Right lobe of liver (tissue), 6 donors: ENCODE data around the gene TBC1D3B. TPM values are rescaled to one million over a fixed set of nuclear protein-coding genes. Genes with fewer than 3 reads are reported as not detected.
"Not testable (repeated sequence)": the region's sequence is repeated elsewhere in the genome, so short reads cannot be mapped to it uniquely, and the experiment has no call there.

Experiments used
- ATAC-seq, 4 donors: fragments of 200-7000 bp; cut with Tn5 transposase; one replicate each; pipeline ENCODE4 v1.9.1; 2020; ENCODE audit warnings: mild to moderate bottlenecking in 4 of 4, moderate library complexity in 4 of 4
- DNase-seq, 3 donors: peaks; one replicate each; pipeline ENCODE4 v3.0.0-alpha.2; 2020
- H3K27ac ChIP-seq, 3 donors: fragments of 200-600 bp; one replicate each; pipeline ENCODE4 v1.8.0; 2022
- H3K27me3 ChIP-seq, 2 donors: fragments of 200-600 bp; one replicate each; pipeline ENCODE4 v1.8.0; 2022
- H3K36me3 ChIP-seq, 4 donors: fragments of 200-600 bp; sonication (generic) in 1 of 4; one replicate each; pipeline versions ENCODE4 v1.5.1 to v1.8.0; 2017 to 2022; ENCODE audit warnings: control low read depth in 1 of 4
- H3K4me1 ChIP-seq, 4 donors: fragments of 200-600 bp; sonication (generic) in 1 of 4; one replicate each; pipeline versions ENCODE4 v1.5.1 to v1.8.0; 2017 to 2022; ENCODE audit warnings: control low read depth in 1 of 4
- H3K4me3 ChIP-seq, 3 donors: fragments of 200-600 bp; one replicate each; pipeline ENCODE4 v1.8.0; 2022
- H3K9me3 ChIP-seq, 4 donors: fragments of 200-600 bp; sonication (generic) in 1 of 4; one replicate each; pipeline versions ENCODE4 v1.5.1 to v1.8.0; 2017 to 2022; ENCODE audit warnings: control low read depth in 1 of 4
- CTCF ChIP-seq, 4 donors: fragments of 200-600 bp in 3 of 4; fragments of 450-650 bp in 1 of 4; IDR thresholded peaks; one replicate each; pipeline versions ENCODE4 v1.5.1 to v1.8.0; 2016 to 2022; ENCODE audit warnings: antibody characterized with exemption in 4 of 4, mild to moderate bottlenecking in 2 of 4
- POLR2A ChIP-seq: fragments of 450-650 bp; IDR thresholded peaks from one replicate; pipeline ENCODE4 v1.6.1; 2017; ENCODE audit warnings: antibody characterized with exemption, mild to moderate bottlenecking
- WGBS: methylation state at CpG from one replicate; pipeline ENCODE4 v1.1.6; 2018; ENCODE audit warnings: low coverage, low lambda C conversion rate; ENCODE audit not compliant: insufficient coverage; ENCODE audit errors: missing lambda C conversion rate; 5-methylcytosine and 5-hydroxymethylcytosine counted together
- intact Hi-C, 2 donors: fragments of 100-400 bp; cut with DNase I; formaldehyde crosslinking; loops; one replicate each; pipeline versions ENCODE4 v1.11.2 to v1.14.1; 2022
- total RNA-seq, 6 experiments: library from RNA; depleted of rRNA in 2 of 6; stranded (reverse); fragments of >200 nt in 2 of 6; fragmentation: NEBNext Ultra II Directional in 3 of 6; extraction: Animal tissue kit (Norgen Biotek cat#: 25700) in 3 of 6; gene quantifications; one replicate each; pipeline versions ENCODE4 v1.1.0 to v1.2.4, GENCODE V29; 2016 to 2023
- donor health status: DM: no; HTN: yes; CAD: no.
- donor health status: DM: no; HTN: no; CAD: no.
- donor health status: DM: no; HTN: no; CAD: no.
- donor health status: DM: no; HTN: yes; CAD: no.
- donor health status: DM: no; HTN: yes; CAD: no.

The TBC1D3B gene
- total RNA-seq, 6 experiments from 2014 or later, result 2.4 to 6.5 (median 3.7) TPM; not detected in 2

- no peaks in the 10 kb centered on the region for H3K27me3 ChIP-seq
- peaks cover 0 to 29% (median 13%) of the 10 kb centered on the region in 4 donors for H3K4me1 ChIP-seq
- TF ChIP-seq POLR2A (no peak), CTCF (IDR thresholded peaks at IDR 0.05) (no peak)
- 54% methylated on average over 3 of the region's 3 CpGs for WGBS
- intact Hi-C loops, result no loop called here
- peak overlapping the region in 1 of 3 donors; percentile 24 for H3K27ac ChIP-seq
- no peaks in the 10 kb centered on the region for H3K9me3 ChIP-seq
- no peaks in the 10 kb centered on the region for H3K36me3 ChIP-seq
- no peak for DNase-seq
- ATAC-seq, result no peak
- H3K4me3 ChIP-seq, result no peak overlapping the region
Measured at GRCh38 chr17:36196131-36196486, 19.7 kb upstream of the TBC1D3B start.

DNA sequence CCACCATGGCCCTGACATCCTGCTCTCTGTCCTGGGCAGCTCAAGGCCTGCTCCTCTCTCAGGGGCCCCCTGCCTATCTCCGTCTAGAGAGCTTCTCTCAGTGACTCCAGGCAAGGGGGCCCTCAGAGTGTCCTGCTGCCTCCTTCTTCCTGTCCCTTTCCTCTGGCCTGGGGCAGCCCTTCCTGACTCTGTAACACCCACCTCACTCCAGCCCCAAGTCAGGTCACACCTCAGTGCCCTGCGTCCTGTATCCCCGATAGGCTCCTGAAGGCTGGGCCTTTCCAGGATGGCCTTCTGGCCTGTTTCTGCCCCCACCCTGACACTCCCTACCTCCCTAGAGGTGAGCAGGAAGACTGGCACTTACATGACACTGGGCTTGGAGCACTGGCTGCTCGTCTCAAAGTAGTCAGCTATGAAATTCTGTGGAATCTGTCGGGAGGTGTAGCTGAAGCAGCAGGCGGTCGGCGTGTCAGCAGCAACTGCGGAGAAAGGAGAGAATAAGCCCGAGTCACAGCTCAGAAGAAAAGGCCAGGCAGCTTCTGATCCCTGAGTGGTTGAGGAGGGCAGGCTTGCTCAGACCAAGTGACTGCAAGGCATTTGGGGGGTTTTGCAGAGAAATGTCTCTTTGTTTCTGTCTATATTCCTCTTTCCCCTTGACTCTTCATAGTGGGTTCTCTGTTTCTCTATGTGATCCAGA is 19.1 kb upstream of the TBC1D3B start:
- Histone ChIP-seq H3K4me3 (no peak overlapping the region), H3K27ac (peak overlapping the region in 1 of 3 donors; percentile 24), H3K36me3 (no peaks in the 10 kb centered on the region), H3K27me3 (no peaks in the 10 kb centered on the region), H3K4me1 (peaks cover 0 to 29% (median 13%) of the 10 kb centered on the region in 4 donors), H3K9me3 (no peaks in the 10 kb centered on the region)
- ATAC-seq (peak in 2 of 4 donors; percentile 1 to 7), DNase-seq (no peak)
- intact Hi-C loops, result no loop called here
- WGBS, result 67% methylated on average over 4 of the region's 10 CpGs
- TF ChIP-seq POLR2A (no peak), CTCF (IDR thresholded peaks at IDR 0.05) (no peak)

- H3K9me3 ChIP-seq, intact Hi-C loops, H3K4me3 ChIP-seq, H3K36me3 ChIP-seq, H3K27ac ChIP-seq, ATAC-seq, H3K27me3 ChIP-seq, DNase-seq: not testable (repeated sequence)
- 92% methylated on average over 6 of the region's 10 CpGs for WGBS
- H3K4me1 ChIP-seq, result peaks cover 0 to 29% (median 13%) of the 10 kb centered on the region in 4 donors
Measured at GRCh38 chr17:36194832-36195433, 18.5 kb upstream of the TBC1D3B start.

DNA sequence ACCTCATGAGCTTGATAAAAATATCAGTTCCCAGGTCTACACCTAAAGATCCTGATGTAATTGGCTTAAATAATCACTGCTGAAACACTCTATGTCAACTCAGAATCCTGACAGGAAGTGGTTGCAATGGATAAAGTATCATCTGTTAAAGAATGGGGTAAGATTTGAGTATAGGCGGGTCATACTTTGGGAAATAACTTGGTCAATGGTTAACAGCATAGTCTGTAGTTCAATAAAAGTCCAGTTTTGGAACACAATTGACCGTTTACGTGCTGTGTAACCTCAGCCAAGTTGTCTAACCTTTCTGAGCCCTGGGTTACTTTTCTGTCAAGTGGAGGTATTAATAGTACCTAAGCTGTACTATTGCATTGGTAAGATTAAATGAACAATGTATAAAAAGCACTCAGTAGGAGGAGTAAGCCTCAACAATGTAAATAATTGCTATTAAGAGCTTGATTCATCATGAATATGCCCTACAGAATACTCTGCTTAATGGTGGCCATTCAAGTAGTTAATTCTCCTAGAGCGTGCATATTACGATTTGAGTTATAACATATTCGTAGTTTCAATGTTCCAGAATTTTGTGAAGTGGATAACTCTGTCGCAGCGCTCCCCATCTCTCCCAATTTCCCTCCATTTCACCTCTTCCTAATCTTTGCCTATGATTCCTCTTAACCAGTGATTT is 17.9 kb upstream of the TBC1D3B start:
- H3K27ac ChIP-seq, H3K36me3 ChIP-seq, H3K4me3 ChIP-seq, H3K27me3 ChIP-seq, intact Hi-C loops, H3K9me3 ChIP-seq, DNase-seq: not testable (repeated sequence)
- 93% methylated on average over 5 of the region's 8 CpGs for WGBS
- peaks cover 0 to 29% (median 13%) of the 10 kb centered on the region in 4 donors for H3K4me1 ChIP-seq
- ATAC-seq, result peak; percentile 49 to 78 (median 52)

GRCh38 chr17:36193216-36193775 is 16.9 kb upstream of the TBC1D3B start:
- Histone ChIP-seq H3K27ac (no peak overlapping the region), H3K27me3 (no peaks in the 10 kb centered on the region), H3K36me3 (no peaks in the 10 kb centered on the region), H3K4me1 (peaks cover 0 to 29% (median 13%) of the 10 kb centered on the region in 4 donors), H3K9me3 (no peaks in the 10 kb centered on the region), H3K4me3 (no peak overlapping the region)
- DNase-seq, result no peak
- ATAC-seq, result no peak
- TF ChIP-seq CTCF (IDR thresholded peaks at IDR 0.05), result no peak
- TF ChIP-seq POLR2A, result no peak
- intact Hi-C loops, result no loop called here
- WGBS, result 8% methylated on average over 1 of the region's 1 CpG

GRCh38 chr17:36190549-36191330 is 14.3 kb upstream of the TBC1D3B start:
- ATAC-seq, H3K9me3 ChIP-seq, H3K36me3 ChIP-seq, DNase-seq, H3K27me3 ChIP-seq, H3K4me3 ChIP-seq, intact Hi-C loops: not testable (repeated sequence)
- peaks cover 0 to 29% (median 13%) of the 10 kb centered on the region in 4 donors for H3K4me1 ChIP-seq
- H3K27ac ChIP-seq, result peak overlapping the region in 1 of 3 donors; percentile 28
- 53% methylated on average over 7 of the region's 9 CpGs for WGBS

GRCh38 chr17:36189993-36190392 is 13.6 kb upstream of the TBC1D3B start:
- Histone ChIP-seq H3K4me1 (peaks cover 0 to 28% (median 13%) of the 10 kb centered on the region in 4 donors), H3K27ac (peak overlapping the region in 1 of 3 donors; percentile 28)
- H3K9me3 ChIP-seq, H3K4me3 ChIP-seq, intact Hi-C loops, ATAC-seq, DNase-seq, H3K36me3 ChIP-seq, H3K27me3 ChIP-seq: not testable (repeated sequence)
- 59% methylated on average over 5 of the region's 5 CpGs for WGBS
